Measurements from ENCODE around the gene TUBA1B.

Gene TUBA1B

GRCh38 chr12:49086116-49086515 lies 45.1 kb downstream of the TUBA1B start:
- Histone ChIP-seq H3K4me3 (ENCODE audit: low read depth, low read length) (no peak overlapping the region), H3K36me3 (ENCODE audit: control insufficient read depth, insufficient read depth, low read length) (peaks cover 2% of the 10 kb centered on the region), H3K9me3 (ENCODE audit: control insufficient read depth, insufficient read depth, low read length) (no peaks in the 10 kb centered on the region), H3K27me3 (ENCODE audit: control insufficient read depth, insufficient read depth, low read length) (peaks cover 67% of the 10 kb centered on the region), H3K4me1 (ENCODE audit: control insufficient read depth, insufficient read depth, low read length) (peaks cover 14% of the 10 kb centered on the region), H3K9ac (ENCODE audit: low read depth, low read length) (no peak overlapping the region)

- no peak overlapping the region for H3K4me3 ChIP-seq (ENCODE audit: low read depth, low read length)
- peaks cover 13% of the 10 kb centered on the region for H3K4me1 ChIP-seq (ENCODE audit: control insufficient read depth, insufficient read depth, low read length)
- no peaks in the 10 kb centered on the region for H3K9me3 ChIP-seq (ENCODE audit: control insufficient read depth, insufficient read depth, low read length)
- H3K9ac ChIP-seq (ENCODE audit: low read depth, low read length), result no peak overlapping the region
- peaks cover 55% of the 10 kb centered on the region for H3K27me3 ChIP-seq (ENCODE audit: control insufficient read depth, insufficient read depth, low read length)
- no peaks in the 10 kb centered on the region for H3K36me3 ChIP-seq (ENCODE audit: control insufficient read depth, insufficient read depth, low read length)
Measured at GRCh38 chr12:49084438-49084837, 46.8 kb downstream of the TUBA1B start.

- Histone ChIP-seq H3K27me3 (ENCODE audit: control insufficient read depth, insufficient read depth, low read length) (peaks cover 17% of the 10 kb centered on the region), H3K9me3 (ENCODE audit: control insufficient read depth, insufficient read depth, low read length) (no peaks in the 10 kb centered on the region), H3K9ac (ENCODE audit: low read depth, low read length) (no peak overlapping the region), H3K4me1 (ENCODE audit: control insufficient read depth, insufficient read depth, low read length) (no peaks in the 10 kb centered on the region), H3K36me3 (ENCODE audit: control insufficient read depth, insufficient read depth, low read length) (no peaks in the 10 kb centered on the region), H3K4me3 (ENCODE audit: low read depth, low read length) (no peak overlapping the region)
Measured at GRCh38 chr12:49079793-49080192, 51.4 kb downstream of the TUBA1B start.

All from iPS-15b (cell line).